H9 (cell line): ENCODE data around the gene RAD1. TPM values are rescaled to one million over a fixed set of nuclear protein-coding genes. Genes with fewer than 3 reads are reported as not detected.
A peak's percentile ranks its signal among the peaks of the same experiment; 100 is the strongest.

Experiments
- DNase-seq: peaks from one replicate; pipeline ENCODE4 v3.0.0-alpha.2; 2017
- H2AFZ ChIP-seq: one replicate; pipeline ENCODE4 v1.6.1; 2013; ENCODE audit warnings: mild to moderate bottlenecking, low read length, control low read depth, moderate library complexity
- H2AK5ac ChIP-seq: 2 replicates; pipeline ENCODE4 v1.6.1; 2013; ENCODE audit warnings: low read length, control low read depth, mixed read lengths; ENCODE audit not compliant: insufficient read length
- H2BK120ac ChIP-seq: one replicate; pipeline ENCODE4 v1.6.1; 2013; ENCODE audit warnings: low read depth, mild to moderate bottlenecking, low read length, control low read depth, inconsistent platforms; ENCODE audit not compliant: poor library complexity, severe bottlenecking
- H2BK12ac ChIP-seq: 2 replicates; pipeline ENCODE4 v1.6.1; 2013; ENCODE audit warnings: low read length, control low read depth, mixed read lengths, low read depth; ENCODE audit not compliant: insufficient read length
- H2BK15ac ChIP-seq: 2 replicates; pipeline ENCODE4 v1.6.1; 2013; ENCODE audit warnings: low read depth, low read length, control low read depth
- H2BK20ac ChIP-seq: one replicate; pipeline ENCODE4 v1.6.1; 2013; ENCODE audit warnings: low read depth, mild to moderate bottlenecking, low read length, control low read depth, inconsistent platforms; ENCODE audit not compliant: poor library complexity, severe bottlenecking
- H2BK5ac ChIP-seq: 2 replicates; pipeline ENCODE4 v1.6.1; 2013; ENCODE audit warnings: low read length, control low read depth, mixed read lengths; ENCODE audit not compliant: insufficient read length
- H3K14ac ChIP-seq: 2 replicates; pipeline ENCODE4 v1.6.1; 2013; ENCODE audit warnings: low read length, control low read depth; ENCODE audit not compliant: insufficient read depth
- H3K18ac ChIP-seq: 2 replicates; pipeline ENCODE4 v1.6.1; 2013; ENCODE audit warnings: low read depth, mild to moderate bottlenecking, mixed read lengths, low read length, control low read depth; ENCODE audit not compliant: insufficient read length
- H3K23ac ChIP-seq: 2 replicates; pipeline ENCODE4 v1.6.1; 2013; ENCODE audit warnings: low read length, control low read depth, mixed read lengths, low read depth; ENCODE audit not compliant: insufficient read length
- H3K23me2 ChIP-seq: 2 replicates; pipeline ENCODE4 v1.6.1; 2013; ENCODE audit warnings: low read depth, mild to moderate bottlenecking, mixed read lengths, low read length, control low read depth; ENCODE audit not compliant: insufficient read length, poor library complexity, severe bottlenecking
- H3K27ac ChIP-seq: 2 replicates; pipeline ENCODE4 v1.5.1; 2013; ENCODE audit warnings: low read length, control low read depth, mixed read lengths, low read depth; ENCODE audit not compliant: insufficient read length
- H3K27me3 ChIP-seq: 2 replicates; pipeline ENCODE4 v1.6.1; 2013; ENCODE audit warnings: low read length, control low read depth, inconsistent platforms; ENCODE audit not compliant: insufficient read depth
- H3K4ac ChIP-seq: 2 replicates; pipeline ENCODE4 v1.6.1; 2013; ENCODE audit warnings: low read depth, mild to moderate bottlenecking, control low read depth, inconsistent platforms, low read length, moderate library complexity
- H3K4me1 ChIP-seq: 2 replicates; pipeline ENCODE4 v1.6.1; 2013; ENCODE audit warnings: low read length, control low read depth, inconsistent platforms; ENCODE audit not compliant: insufficient read depth
- H3K4me2 ChIP-seq: 2 replicates; pipeline ENCODE4 v1.6.1; 2013; ENCODE audit warnings: low read length, control low read depth, mixed read lengths; ENCODE audit not compliant: insufficient read length, insufficient read depth
- H3K56ac ChIP-seq: 2 replicates; pipeline ENCODE4 v1.6.1; 2013; ENCODE audit warnings: low read depth, mild to moderate bottlenecking, mixed read lengths, low read length, control low read depth; ENCODE audit not compliant: insufficient read length
- H3K79me1 ChIP-seq: 2 replicates; pipeline ENCODE4 v1.6.1; 2013; ENCODE audit warnings: low read depth, mild to moderate bottlenecking, moderate library complexity, low read length, control low read depth, inconsistent platforms; ENCODE audit not compliant: insufficient read depth, poor library complexity, severe bottlenecking
- H3K79me2 ChIP-seq: 2 replicates; pipeline ENCODE4 v1.6.1; 2013; ENCODE audit warnings: low read length, control low read depth, inconsistent platforms; ENCODE audit not compliant: insufficient read depth
- H3K9ac ChIP-seq: 2 replicates; pipeline ENCODE4 v1.6.1; 2013; ENCODE audit warnings: low read length, control low read depth, mixed read lengths; ENCODE audit not compliant: insufficient read length; ENCODE audit errors: extremely low read depth
- H3K9me3 ChIP-seq: one replicate; pipeline ENCODE4 v1.6.1; 2013; ENCODE audit warnings: low read depth, low read length, inconsistent platforms; ENCODE audit not compliant: control insufficient read depth
- H3T11ph ChIP-seq: one replicate; pipeline ENCODE4 v1.6.1; 2013; ENCODE audit warnings: mild to moderate bottlenecking, low read length, control low read depth, inconsistent platforms
- H4K20me1 ChIP-seq: one replicate; pipeline ENCODE4 v1.6.1; 2013; ENCODE audit not compliant: control insufficient read depth, insufficient read length, insufficient read depth
- H4K5ac ChIP-seq: 2 replicates; pipeline ENCODE4 v1.6.1; 2013; ENCODE audit warnings: low read depth, mild to moderate bottlenecking, mixed read lengths, low read length, control low read depth; ENCODE audit not compliant: insufficient read length
- H4K8ac ChIP-seq: replicated peaks from 2 replicates; pipeline ENCODE4 v1.6.1; 2013; ENCODE audit warnings: low read length, control low read depth, mixed read lengths, low read depth; ENCODE audit not compliant: insufficient read length
- H4K91ac ChIP-seq: 2 replicates; pipeline ENCODE4 v1.6.1; 2013; ENCODE audit warnings: low read depth, mild to moderate bottlenecking, moderate library complexity, mixed read lengths, low read length, control low read depth; ENCODE audit not compliant: insufficient read length
- H3K27ac Mint-ChIP-seq, 3 experiments: 2 replicates in 2 of 3; 3 replicates in 1 of 3; pipeline ENCODE4 v1.8.0; 2020 to 2021; ENCODE audit warnings: mixed read lengths in 3 of 3, mild to moderate bottlenecking in 1 of 3, moderate library complexity in 1 of 3
- H3K27me3 Mint-ChIP-seq: 2 replicates; pipeline ENCODE4 v1.8.0; 2021; ENCODE audit warnings: low read depth, mild to moderate bottlenecking, moderate library complexity, mixed read lengths
- H3K36me3 Mint-ChIP-seq, 3 experiments: 2 replicates in 2 of 3; 3 replicates in 1 of 3; pipeline ENCODE4 v1.8.0; 2020 to 2021; ENCODE audit warnings: low read depth in 3 of 3, mixed read lengths in 3 of 3; ENCODE audit not compliant: insufficient read depth in 1 of 3
- H3K4me1 Mint-ChIP-seq, 2 experiments: 2 replicates each; pipeline ENCODE4 v1.8.0; 2020; ENCODE audit warnings: mixed read lengths in 2 of 2
- H3K4me3 Mint-ChIP-seq, 2 experiments: 2 replicates in 1 of 2; 3 replicates in 1 of 2; pipeline ENCODE4 v1.8.0; 2020 to 2021; ENCODE audit warnings: mild to moderate bottlenecking in 2 of 2, mixed read lengths in 2 of 2, moderate library complexity in 1 of 2
- H3K9me3 Mint-ChIP-seq, 2 experiments: 2 replicates in 1 of 2; 3 replicates in 1 of 2; pipeline ENCODE4 v1.8.0; 2020; ENCODE audit warnings: mild to moderate bottlenecking in 2 of 2, mixed read lengths in 2 of 2, moderate library complexity in 1 of 2
- CTCF ChIP-seq: fragments of 200-600 bp; sonication (generic); conservative IDR thresholded peaks from 3 replicates; pipeline ENCODE4 v1.8.0; 2021; ENCODE audit warnings: antibody characterized with exemption, mild to moderate bottlenecking
- WGBS: extraction: QIAGEN DNeasy Blood & Tissue Kit; methylation state at CpG from one replicate; pipeline ENCODE4 v1.1.7; 2013; ENCODE audit warnings: missing lambda C conversion rate, low lambda C conversion rate, mixed read lengths; ENCODE audit not compliant: insufficient read length; ENCODE audit errors: extremely low coverage; 5-methylcytosine and 5-hydroxymethylcytosine counted together
- total RNA-seq: library from RNA; stranded (reverse); gene quantifications from 2 replicates; pipeline ENCODE4 v1.2.1, GENCODE V29; 2021

Gene RAD1
- total RNA-seq, 1 experiment from 2014 or later: 39.5 TPM

- no peaks in the 10 kb centered on the region for H3K9me3 Mint-ChIP-seq
- no peaks in the 10 kb centered on the region for H3K36me3 Mint-ChIP-seq
- H3T11ph ChIP-seq: no peak overlapping the region
- no peak for TF ChIP-seq CTCF
- peak overlapping the region in 2 of 3 experiments; percentile 37 to 40; a peak in 3 of 7 replicates for H3K27ac Mint-ChIP-seq
- no peaks in the 10 kb centered on the region for H3K79me1 ChIP-seq
- no peak overlapping the region for H2BK20ac ChIP-seq
- H3K4me2 ChIP-seq: no peak overlapping the region
- H3K79me2 ChIP-seq: no peaks in the 10 kb centered on the region
- no peak overlapping the region for H3K4ac ChIP-seq
- H4K5ac ChIP-seq: no peak overlapping the region
- no peaks in the 10 kb centered on the region for H3K27me3 ChIP-seq
- H2BK12ac ChIP-seq: no peak overlapping the region
- no peak overlapping the region for H2AK5ac ChIP-seq
- H3K9me3 ChIP-seq: no peaks in the 10 kb centered on the region
- H3K4me1 Mint-ChIP-seq: peaks cover 31 to 34% of the 10 kb centered on the region in 2 experiments
- no peak overlapping the region for H3K56ac ChIP-seq
- H2AFZ ChIP-seq: no peak overlapping the region
- DNase-seq: no peak
- no peak overlapping the region for H3K23ac ChIP-seq
- H4K8ac ChIP-seq: no peak overlapping the region
- no peak overlapping the region for H4K91ac ChIP-seq
- no peaks in the 10 kb centered on the region for H3K27me3 Mint-ChIP-seq
- H3K14ac ChIP-seq: peak overlapping the region; percentile 76; the same call in 1 of the 2 replicates
- no peak overlapping the region for H2BK5ac ChIP-seq
- H3K9ac ChIP-seq: no peak overlapping the region
- peaks cover 12% of the 10 kb centered on the region; the same call in 1 of the 2 replicates for H3K4me1 ChIP-seq
- no CpG with 5 or more reads among the region's 3 CpGs for WGBS
- no peak overlapping the region for H3K4me3 Mint-ChIP-seq
- H4K20me1 ChIP-seq: no peaks in the 10 kb centered on the region
- H3K27ac ChIP-seq: no peak overlapping the region
- no peak overlapping the region for H2BK120ac ChIP-seq
- no peak overlapping the region for H2BK15ac ChIP-seq
- H3K18ac ChIP-seq: peak overlapping the region; percentile 53
- no peaks in the 10 kb centered on the region for H3K23me2 ChIP-seq
These were observed 48.3 kb downstream of the RAD1 start for GRCh38 chr5:34866989-34867471.
